ENCODE data around the gene MYO5A.

DNA sequence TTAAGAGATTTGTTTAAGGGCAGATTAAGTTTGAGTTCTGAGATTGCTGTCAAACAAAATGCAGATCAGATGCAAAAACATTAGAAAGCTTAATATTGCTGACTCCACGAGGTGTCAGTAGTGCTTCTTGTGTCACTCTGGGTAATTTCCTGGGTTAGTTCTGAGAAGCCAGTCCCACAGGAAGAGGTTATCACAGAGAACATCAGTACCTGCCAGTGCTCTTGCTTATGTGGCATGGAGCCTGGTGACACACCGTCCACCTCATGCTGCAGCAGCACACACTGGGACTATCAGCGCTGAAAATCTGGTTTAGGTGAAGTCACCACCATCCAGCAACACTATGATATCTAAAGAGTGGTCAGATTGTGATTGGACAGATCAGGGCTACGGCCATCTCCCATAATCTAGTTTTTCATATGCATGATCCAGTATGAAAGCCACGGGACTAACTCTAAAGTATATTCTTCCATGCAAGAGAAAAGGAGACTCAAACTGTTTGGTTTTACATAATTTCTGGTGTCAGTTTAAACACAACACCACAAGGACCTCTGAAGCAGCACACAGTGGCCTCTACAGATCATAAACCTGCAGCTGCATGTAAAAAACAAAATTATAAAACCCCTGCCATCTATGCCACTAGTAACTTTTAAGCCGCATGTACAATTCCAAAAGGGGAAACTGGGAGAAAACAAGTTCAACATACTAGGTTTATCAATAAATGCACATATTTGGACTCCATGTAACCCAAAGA, 197.0 kb downstream of the MYO5A start:
- TF ChIP-seq POLR2A (IDR thresholded peaks at IDR 0.05; ENCODE audit: low read length) (no peak), GATA1 (IDR thresholded peaks at IDR 0.05; ENCODE audit: low read depth, low read length) (no peak)

Measured in erythroblast (primary cell).